ENCODE measurements around the gene CSPG5.
A peak's percentile ranks its signal among the peaks of the same experiment; 100 is the strongest.

The CSPG5 gene

GRCh38 chr3:47536221-47536891 lies 42.3 kb downstream of the CSPG5 start:
- FAIRE-seq = no peak

- FAIRE-seq = no peak
Measured at GRCh38 chr3:47533996-47534454, 44.6 kb downstream of the CSPG5 start.

- no peak for FAIRE-seq
Measured at GRCh38 chr3:47533481-47533880, 45.2 kb downstream of the CSPG5 start.

- no peak for FAIRE-seq
Measured at GRCh38 chr3:47527952-47528725, 50.5 kb downstream of the CSPG5 start.

DNA sequence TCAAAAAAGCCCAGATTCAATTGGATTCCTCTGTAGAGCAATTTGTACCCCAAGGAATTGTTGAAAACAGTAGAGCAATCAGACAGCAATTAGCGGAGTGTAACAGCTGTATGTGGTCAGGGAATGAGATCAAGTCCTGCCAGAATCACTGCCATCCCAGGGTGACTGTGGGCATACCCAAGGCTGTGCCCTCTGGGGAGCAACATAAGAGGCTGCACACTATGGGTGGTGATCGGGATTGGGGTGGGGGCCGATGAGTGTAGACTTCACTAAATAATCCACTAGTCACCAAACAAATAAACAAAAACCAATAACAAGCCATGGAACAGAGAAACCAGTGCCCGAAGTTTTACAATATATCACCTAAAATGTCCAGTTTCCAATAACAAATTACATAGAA lies 53.0 kb downstream of the CSPG5 start:
- no peak for FAIRE-seq

DNA sequence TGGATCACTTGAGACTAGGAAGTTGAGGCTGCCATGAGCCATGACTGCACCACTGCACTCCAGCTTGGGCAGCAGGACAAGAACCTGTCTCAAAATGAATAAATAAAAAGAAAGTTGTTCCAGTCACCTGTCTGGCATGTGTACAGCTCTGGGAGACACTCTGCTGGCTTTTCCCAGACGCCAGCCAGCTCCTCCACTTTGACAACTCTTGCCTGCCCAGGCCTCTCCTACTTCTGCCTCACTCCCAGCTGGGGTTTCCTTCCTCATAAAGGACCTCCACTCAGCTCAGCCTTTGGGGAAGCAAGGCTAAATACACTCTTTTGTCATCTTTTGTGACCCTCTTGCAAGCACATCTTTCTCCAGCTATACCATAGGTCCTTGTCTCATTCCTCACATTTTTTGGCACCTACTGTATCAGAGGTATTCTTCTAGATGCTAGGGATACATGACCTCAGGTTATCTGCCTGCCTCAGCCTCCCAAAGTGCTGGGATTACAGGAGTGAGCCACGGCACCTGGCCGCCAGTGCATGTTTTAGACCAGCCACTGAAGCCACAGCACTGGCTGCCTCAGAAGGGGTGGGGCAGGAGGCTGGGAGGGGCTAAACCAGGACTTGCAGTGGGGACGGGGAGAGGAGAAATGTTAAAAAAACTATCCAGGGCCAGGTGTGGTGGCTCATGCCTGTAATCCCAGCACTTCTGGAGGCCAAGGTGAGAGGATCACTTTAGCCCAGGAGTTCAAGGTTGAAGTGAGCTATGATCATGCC lies 55.2 kb downstream of the CSPG5 start:
- FAIRE-seq = no peak

DNA sequence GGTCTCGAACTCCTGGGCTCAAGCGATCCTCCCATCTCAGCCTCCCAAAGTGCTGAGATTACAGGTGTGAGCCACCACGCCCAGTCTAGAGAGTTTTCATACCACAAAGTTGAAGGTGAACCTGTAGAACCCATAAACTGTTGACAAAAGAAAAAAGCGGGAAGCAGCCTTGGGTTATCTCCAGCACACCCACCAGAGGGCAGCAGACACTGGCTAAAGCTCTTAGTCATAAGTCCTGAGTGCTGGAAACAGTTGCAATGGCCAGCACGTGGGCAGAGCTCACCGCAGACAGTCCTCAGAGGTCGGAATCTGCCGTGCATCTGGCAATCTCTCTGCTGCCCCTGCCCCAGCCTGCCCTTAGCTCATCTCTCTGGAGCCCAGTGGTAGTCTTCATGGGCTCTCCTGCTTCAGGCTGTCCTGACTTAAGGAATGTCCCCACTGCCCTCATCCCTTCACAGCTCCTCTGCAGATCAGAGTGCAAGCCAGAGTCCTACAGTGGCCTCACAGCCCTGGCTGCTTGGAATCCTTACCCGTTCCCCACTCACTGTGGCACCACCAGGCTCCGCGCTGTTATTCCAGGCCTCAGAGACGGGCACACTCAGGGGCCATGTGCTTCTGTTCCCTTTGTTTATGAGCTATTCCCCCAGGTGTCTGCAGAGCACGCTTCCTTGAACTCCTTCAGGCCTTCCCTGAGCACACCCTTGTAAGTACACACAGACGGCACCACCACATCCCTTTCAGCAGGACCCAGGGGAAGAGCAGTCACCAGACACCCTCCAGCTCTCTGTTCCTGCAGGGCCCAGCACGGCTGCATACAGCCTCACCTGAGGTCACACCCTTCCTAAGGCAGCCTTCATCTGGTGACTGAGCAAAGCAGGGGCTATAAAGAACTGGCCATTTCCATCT lies 56.3 kb downstream of the CSPG5 start:
- peak; percentile 96 for FAIRE-seq

GRCh38 chr3:47520756-47521155 lies 57.9 kb downstream of the CSPG5 start:
- FAIRE-seq = no peak

GRCh38 chr3:47517937-47518336 lies 60.7 kb downstream of the CSPG5 start:
- FAIRE-seq = no peak

- FAIRE-seq = no peak
Measured at GRCh38 chr3:47515864-47516319, 62.8 kb downstream of the CSPG5 start.

GRCh38 chr3:47515100-47515499 lies 63.6 kb downstream of the CSPG5 start:
- FAIRE-seq = no peak

GRCh38 chr3:47513125-47513929 lies 65.3 kb downstream of the CSPG5 start, which contains the start of gene ELP6:
TSS of gene ELP6 (minus strand) at chr3:47513712. CDS start at chr3:47513590, 122 bp downstream.
- no peak for FAIRE-seq

- FAIRE-seq = no peak
Measured at GRCh38 chr3:47512416-47513124, 66.1 kb downstream of the CSPG5 start.
